ENCODE results near the gene TRIM66.

TRIM66 gene

GRCh38 chr11:8646873-8647272 lies 35.6 kb downstream of the TRIM66 start:
- peaks cover 12% of the 10 kb centered on the region; the same call in 1 of the 2 replicates for H3K36me3 ChIP-seq (ENCODE audit: insufficient read depth, low read length)
- no peak overlapping the region for H3K9ac ChIP-seq (ENCODE audit: insufficient read length)
- no peaks in the 10 kb centered on the region for H3K9me3 ChIP-seq (ENCODE audit: low read depth, low read length)
- no peak overlapping the region for H3K27ac ChIP-seq
- H3K4me3 ChIP-seq, result no peak overlapping the region
- TF ChIP-seq FOXP2 (optimal IDR thresholded peaks at IDR 0.05; ENCODE audit: control extremely low read depth, extremely low read length, insufficient read depth) (no peak), POLR2AphosphoS5 (IDR thresholded peaks at IDR 0.05; ENCODE audit: borderline replicate concordance, low read depth, low read length) (no peak), EZH2 (IDR thresholded peaks at IDR 0.05) (no peak)
- DNase-seq (ENCODE audit: low read depth, low spot score), result no peak

GRCh38 chr11:8642196-8642841 lies 40.1 kb downstream of the TRIM66 start:
- Histone ChIP-seq H3K4me3 (no peak overlapping the region), H3K36me3 (ENCODE audit: insufficient read depth, low read length) (peaks cover 12% of the 10 kb centered on the region; the same call in 1 of the 2 replicates), H3K9me3 (ENCODE audit: low read depth, low read length) (no peaks in the 10 kb centered on the region), H3K9ac (ENCODE audit: insufficient read length) (no peak overlapping the region), H3K27ac (no peak overlapping the region)
- no peak for DNase-seq (ENCODE audit: low read depth, low spot score)
- TF ChIP-seq FOXP2 (optimal IDR thresholded peaks at IDR 0.05; ENCODE audit: control extremely low read depth, extremely low read length, insufficient read depth) (no peak), EZH2 (IDR thresholded peaks at IDR 0.05) (no peak), POLR2AphosphoS5 (IDR thresholded peaks at IDR 0.05; ENCODE audit: borderline replicate concordance, low read depth, low read length) (no peak)

- no peak overlapping the region for H3K27ac ChIP-seq
- TF ChIP-seq EZH2 (IDR thresholded peaks at IDR 0.05) (no peak), FOXP2 (optimal IDR thresholded peaks at IDR 0.05; ENCODE audit: control extremely low read depth, extremely low read length, insufficient read depth) (no peak), POLR2AphosphoS5 (IDR thresholded peaks at IDR 0.05; ENCODE audit: borderline replicate concordance, low read depth, low read length) (no peak)
- no peaks in the 10 kb centered on the region for H3K9me3 ChIP-seq (ENCODE audit: low read depth, low read length)
- peaks cover 9% of the 10 kb centered on the region; the same call in 1 of the 2 replicates for H3K36me3 ChIP-seq (ENCODE audit: insufficient read depth, low read length)
- DNase-seq (ENCODE audit: low read depth, low spot score), result no peak
- no peak overlapping the region for H3K9ac ChIP-seq (ENCODE audit: insufficient read length)
- H3K4me3 ChIP-seq, result no peak overlapping the region
These were observed 41.1 kb downstream of the TRIM66 start for GRCh38 chr11:8641332-8641731.

GRCh38 chr11:8640267-8640906 lies 42.1 kb downstream of the TRIM66 start:
- no peak overlapping the region for H3K9ac ChIP-seq (ENCODE audit: insufficient read length)
- DNase-seq (ENCODE audit: low read depth, low spot score), result no peak
- no peak overlapping the region for H3K27ac ChIP-seq
- H3K9me3 ChIP-seq (ENCODE audit: low read depth, low read length), result no peaks in the 10 kb centered on the region
- H3K4me3 ChIP-seq, result no peak overlapping the region
- TF ChIP-seq POLR2AphosphoS5 (IDR thresholded peaks at IDR 0.05; ENCODE audit: borderline replicate concordance, low read depth, low read length), result no peak
- no peak for TF ChIP-seq FOXP2 (optimal IDR thresholded peaks at IDR 0.05; ENCODE audit: control extremely low read depth, extremely low read length, insufficient read depth)
- no peak for TF ChIP-seq EZH2 (IDR thresholded peaks at IDR 0.05)
- peaks cover 4% of the 10 kb centered on the region; the same call in 1 of the 2 replicates for H3K36me3 ChIP-seq (ENCODE audit: insufficient read depth, low read length)

GRCh38 chr11:8639655-8640054 lies 42.8 kb downstream of the TRIM66 start:
- H3K9ac ChIP-seq (ENCODE audit: insufficient read length), result no peak overlapping the region
- DNase-seq (ENCODE audit: low read depth, low spot score), result no peak
- no peak for TF ChIP-seq EZH2 (IDR thresholded peaks at IDR 0.05)
- TF ChIP-seq FOXP2 (optimal IDR thresholded peaks at IDR 0.05; ENCODE audit: control extremely low read depth, extremely low read length, insufficient read depth), result no peak
- TF ChIP-seq POLR2AphosphoS5 (IDR thresholded peaks at IDR 0.05; ENCODE audit: borderline replicate concordance, low read depth, low read length), result no peak

GRCh38 chr11:8638300-8638699 lies 44.2 kb downstream of the TRIM66 start:
- Histone ChIP-seq H3K9me3 (ENCODE audit: low read depth, low read length) (no peaks in the 10 kb centered on the region), H3K9ac (ENCODE audit: insufficient read length) (no peak overlapping the region), H3K4me3 (no peak overlapping the region), H3K36me3 (ENCODE audit: insufficient read depth, low read length) (no peaks in the 10 kb centered on the region; the same call in 1 of the 2 replicates), H3K27ac (no peak overlapping the region)
- no peak for DNase-seq (ENCODE audit: low read depth, low spot score)
- no peak for TF ChIP-seq EZH2 (IDR thresholded peaks at IDR 0.05)
- TF ChIP-seq FOXP2 (optimal IDR thresholded peaks at IDR 0.05; ENCODE audit: control extremely low read depth, extremely low read length, insufficient read depth), result no peak
- TF ChIP-seq POLR2AphosphoS5 (IDR thresholded peaks at IDR 0.05; ENCODE audit: borderline replicate concordance, low read depth, low read length), result no peak

More at GRCh38 chr11:8639655-8640054, 42.8 kb downstream of the TRIM66 start:
- Histone ChIP-seq H3K9me3 (ENCODE audit: low read depth, low read length) (no peaks in the 10 kb centered on the region), H3K4me3 (no peak overlapping the region), H3K36me3 (ENCODE audit: insufficient read depth, low read length) (peaks cover 1% of the 10 kb centered on the region; the same call in 1 of the 2 replicates), H3K27ac (no peak overlapping the region)

GRCh38 chr11:8636127-8636526 lies 46.3 kb downstream of the TRIM66 start:
- TF ChIP-seq POLR2AphosphoS5 (IDR thresholded peaks at IDR 0.05; ENCODE audit: borderline replicate concordance, low read depth, low read length), result no peak
- no peak for DNase-seq (ENCODE audit: low read depth, low spot score)
- H3K9me3 ChIP-seq (ENCODE audit: low read depth, low read length), result no peaks in the 10 kb centered on the region
- no peak overlapping the region for H3K27ac ChIP-seq
- H3K9ac ChIP-seq (ENCODE audit: insufficient read length), result no peak overlapping the region
- H3K4me3 ChIP-seq, result no peak overlapping the region
- no peaks in the 10 kb centered on the region; the same call in 1 of the 2 replicates for H3K36me3 ChIP-seq (ENCODE audit: insufficient read depth, low read length)

- Histone ChIP-seq H3K27ac (no peak overlapping the region), H3K9me3 (ENCODE audit: low read depth, low read length) (no peaks in the 10 kb centered on the region), H3K4me3 (no peak overlapping the region), H3K36me3 (ENCODE audit: insufficient read depth, low read length) (no peaks in the 10 kb centered on the region; the same call in 1 of the 2 replicates), H3K9ac (ENCODE audit: insufficient read length) (no peak overlapping the region)
- DNase-seq (ENCODE audit: low read depth, low spot score), result no peak
- TF ChIP-seq FOXP2 (optimal IDR thresholded peaks at IDR 0.05; ENCODE audit: control extremely low read depth, extremely low read length, insufficient read depth) (no peak), EZH2 (IDR thresholded peaks at IDR 0.05) (no peak), POLR2AphosphoS5 (IDR thresholded peaks at IDR 0.05; ENCODE audit: borderline replicate concordance, low read depth, low read length) (no peak)
These were observed 48.0 kb downstream of the TRIM66 start for GRCh38 chr11:8634498-8634897.
